ENCODE results near the gene SIAE.

GRCh38 chr11:124612045-124612444 is 61.5 kb downstream of the SIAE start:
- TF ChIP-seq, protein P1, sequence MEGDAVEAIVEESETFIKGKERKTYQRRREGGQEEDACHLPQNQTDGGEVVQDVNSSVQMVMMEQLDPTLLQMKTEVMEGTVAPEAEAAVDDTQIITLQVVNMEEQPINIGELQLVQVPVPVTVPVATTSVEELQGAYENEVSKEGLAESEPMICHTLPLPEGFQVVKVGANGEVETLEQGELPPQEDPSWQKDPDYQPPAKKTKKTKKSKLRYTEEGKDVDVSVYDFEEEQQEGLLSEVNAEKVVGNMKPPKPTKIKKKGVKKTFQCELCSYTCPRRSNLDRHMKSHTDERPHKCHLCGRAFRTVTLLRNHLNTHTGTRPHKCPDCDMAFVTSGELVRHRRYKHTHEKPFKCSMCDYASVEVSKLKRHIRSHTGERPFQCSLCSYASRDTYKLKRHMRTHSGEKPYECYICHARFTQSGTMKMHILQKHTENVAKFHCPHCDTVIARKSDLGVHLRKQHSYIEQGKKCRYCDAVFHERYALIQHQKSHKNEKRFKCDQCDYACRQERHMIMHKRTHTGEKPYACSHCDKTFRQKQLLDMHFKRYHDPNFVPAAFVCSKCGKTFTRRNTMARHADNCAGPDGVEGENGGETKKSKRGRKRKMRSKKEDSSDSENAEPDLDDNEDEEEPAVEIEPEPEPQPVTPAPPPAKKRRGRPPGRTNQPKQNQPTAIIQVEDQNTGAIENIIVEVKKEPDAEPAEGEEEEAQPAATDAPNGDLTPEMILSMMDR (IDR thresholded peaks at IDR 0.05 in 8 of 11, conservative IDR thresholded peaks at IDR 0.05 in 3 of 11) = no peak
- TF ChIP-seq POLR2A (IDR thresholded peaks at IDR 0.05) = no peak

All from spleen (tissue), 7 donors.